Muscle of arm (tissue), 14 donors: ENCODE results near the gene DIO1. TPM values are rescaled to one million over a fixed set of nuclear protein-coding genes. Genes with fewer than 3 reads are reported as not detected.
"Not testable (repeated sequence)": the region's sequence is repeated elsewhere in the genome, so short reads cannot be mapped to it uniquely, and the experiment has no call there.

Experiments
- DNase-seq: peaks from one replicate; pipeline ENCODE4 v3.0.0-alpha.2; 2013
- long read RNA-seq, 11 donors: transcript quantifications; one replicate each; lab custom pipeline, GENCODE V29; 2026
- polyA plus RNA-seq, 12 donors: library from polyadenylated mRNA; unstranded; fragments of 120-200 nt; gene quantifications; one replicate each; pipeline ENCODE4 v1.2.1, GENCODE V29; 2013; ENCODE audit not compliant: insufficient read length in 12 of 12

The DIO1 gene
- under 1 TPM in 8 of 12 donors, not detected in 4; 0.15 to 0.61 (median 0.33) TPM for polyA plus RNA-seq
- long read RNA-seq, donor 1, partial matches to known transcripts, result 0 of 1 reads
- long read RNA-seq, donor 1, other reads (novel, unspliced or antisense), result 0 of 1 reads
- long read RNA-seq, donor 2, result 0 reads
- long read RNA-seq, donor 3, result 0 reads
- long read RNA-seq, donor 4, result 0 reads
- long read RNA-seq, donor 5, result 0 reads
- long read RNA-seq, donor 6, result 0 reads
- long read RNA-seq, donor 7, result 0 reads
- long read RNA-seq, donor 8, result 0 reads
- long read RNA-seq, donor 9, result 0 reads
- long read RNA-seq, donor 10, result 0 reads
- long read RNA-seq, donor 11, result 0 reads

GRCh38 chr1:53893999-53894636 lies at the start of gene DIO1:
Gene DIO1 (plus strand): TSS chr1:53894187. CDS start chr1:53894211, 24 bp downstream.
- DNase-seq, result no peak

DNA sequence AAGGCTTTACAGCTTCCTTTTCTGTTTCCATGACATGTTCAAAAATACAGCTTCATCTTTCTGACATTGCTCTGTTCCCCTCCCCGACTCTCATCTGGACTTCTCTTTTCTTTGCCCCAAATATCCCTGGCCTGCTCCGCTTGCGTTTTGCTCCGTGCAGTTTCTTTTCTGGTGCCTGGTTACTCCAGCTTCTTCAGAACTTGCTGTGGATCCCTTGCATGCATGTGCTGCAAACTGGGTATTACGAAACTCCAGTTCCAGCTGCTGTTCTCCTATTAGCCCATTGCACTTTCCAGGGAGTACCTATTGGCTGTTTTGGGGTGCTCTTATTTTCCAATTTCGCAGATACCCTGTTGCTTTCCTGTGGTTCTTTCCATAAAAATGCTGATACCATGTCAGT lies 46.0 kb upstream of the DIO1 start:
- DNase-seq, result no peak

DNA sequence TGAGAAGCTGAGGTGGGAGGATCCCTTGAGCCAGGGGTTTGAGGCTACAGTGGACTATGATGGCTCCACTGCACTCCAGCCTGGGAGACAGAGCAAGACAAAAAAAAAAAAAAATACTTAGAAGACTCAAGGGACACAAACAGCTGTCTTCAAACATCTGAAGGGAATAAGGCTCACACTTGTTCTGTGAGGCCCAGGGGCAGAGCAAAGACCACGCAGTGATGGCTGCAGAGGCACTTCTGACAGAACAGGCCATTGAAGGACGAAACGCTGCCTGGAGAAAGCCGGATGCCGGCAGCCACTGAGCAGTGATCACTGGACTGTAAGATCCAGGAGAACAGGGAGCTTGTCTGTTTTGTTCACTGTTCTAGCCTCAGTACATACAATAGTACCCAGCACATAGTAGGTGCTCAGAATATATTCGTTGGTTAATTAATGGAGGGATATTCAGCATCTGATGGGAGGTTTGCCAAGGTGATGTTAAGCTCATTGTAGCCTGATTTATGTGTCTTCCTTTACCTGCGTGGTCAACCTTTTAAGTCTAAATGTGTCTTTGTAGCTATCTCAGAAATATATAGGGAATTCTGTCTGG lies 43.8 kb upstream of the DIO1 start:
- DNase-seq, result no peak

- no peak for DNase-seq
Measured at GRCh38 chr1:53851571-53852285, 42.3 kb upstream of the DIO1 start.

DNA sequence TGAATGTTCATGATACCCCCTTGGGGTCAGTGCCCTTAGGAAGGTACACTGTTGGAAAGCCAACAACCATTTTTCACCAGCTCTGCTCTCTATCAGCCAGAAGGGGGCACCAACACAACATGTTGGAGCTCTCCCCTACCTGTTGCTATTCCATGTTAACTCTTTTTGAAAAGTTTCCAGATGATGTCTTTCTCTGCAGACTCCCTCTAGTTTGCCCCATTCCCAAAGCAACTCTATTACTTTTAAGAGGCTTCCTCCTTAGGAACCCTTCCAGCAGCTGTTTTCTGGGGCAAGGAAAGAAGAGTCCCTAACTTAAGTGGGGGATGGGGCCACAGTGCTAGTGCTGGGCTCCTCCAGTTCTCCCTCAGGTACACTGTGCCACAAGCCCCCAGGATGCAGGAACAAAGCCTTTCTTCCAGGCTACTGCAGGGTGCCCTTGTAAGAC lies 33.0 kb upstream of the DIO1 start:
- peak; percentile 45 for DNase-seq

DNA sequence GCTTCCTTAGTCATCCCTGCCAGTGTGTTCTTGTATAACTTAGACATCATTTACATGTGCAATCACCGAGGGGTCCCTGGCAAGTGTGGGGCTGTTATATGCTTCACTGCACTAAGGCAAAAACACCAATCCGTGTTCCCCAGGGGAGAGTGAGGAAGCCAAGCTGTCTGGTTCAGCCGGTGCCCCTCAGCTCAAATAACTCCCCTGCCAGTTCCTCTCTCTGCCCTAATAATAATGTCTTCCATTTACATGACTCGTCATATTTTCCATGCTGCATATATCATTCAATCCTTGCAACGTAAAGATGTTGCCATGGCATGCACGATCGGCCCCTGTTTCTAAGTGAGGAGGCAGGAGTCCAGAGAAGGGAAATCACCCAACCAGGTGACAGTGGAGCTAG lies 31.5 kb upstream of the DIO1 start:
- DNase-seq, result no peak

- DNase-seq, result no peak
Measured at GRCh38 chr1:53868565-53868964, 25.4 kb upstream of the DIO1 start.

- no peak for DNase-seq
Measured at GRCh38 chr1:53869454-53870117, 24.4 kb upstream of the DIO1 start.

DNA sequence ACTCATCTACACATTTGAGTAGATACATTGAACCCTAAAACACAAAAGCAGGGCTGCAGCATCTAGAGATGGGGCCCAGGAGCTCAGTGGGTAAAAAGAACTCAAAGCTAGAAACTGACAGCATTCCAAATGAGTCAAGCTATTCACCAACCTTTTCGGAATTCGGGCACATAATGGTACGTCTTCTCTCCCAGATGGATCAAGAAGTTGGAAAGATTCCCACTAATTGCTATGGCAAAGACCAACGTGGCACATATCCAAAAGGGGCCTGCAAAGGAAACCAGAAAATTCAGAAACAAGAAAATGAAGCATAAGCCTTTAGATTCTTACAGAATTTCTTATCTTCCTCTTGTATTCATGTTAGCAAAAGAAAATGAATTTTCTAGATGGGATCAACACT lies 22.8 kb upstream of the DIO1 start:
- DNase-seq, result no peak

GRCh38 chr1:53871773-53872484 lies 22.1 kb upstream of the DIO1 start:
- DNase-seq, result no peak

- DNase-seq, result not testable (repeated sequence)
Measured at GRCh38 chr1:53875150-53875549, 18.8 kb upstream of the DIO1 start.

DNA sequence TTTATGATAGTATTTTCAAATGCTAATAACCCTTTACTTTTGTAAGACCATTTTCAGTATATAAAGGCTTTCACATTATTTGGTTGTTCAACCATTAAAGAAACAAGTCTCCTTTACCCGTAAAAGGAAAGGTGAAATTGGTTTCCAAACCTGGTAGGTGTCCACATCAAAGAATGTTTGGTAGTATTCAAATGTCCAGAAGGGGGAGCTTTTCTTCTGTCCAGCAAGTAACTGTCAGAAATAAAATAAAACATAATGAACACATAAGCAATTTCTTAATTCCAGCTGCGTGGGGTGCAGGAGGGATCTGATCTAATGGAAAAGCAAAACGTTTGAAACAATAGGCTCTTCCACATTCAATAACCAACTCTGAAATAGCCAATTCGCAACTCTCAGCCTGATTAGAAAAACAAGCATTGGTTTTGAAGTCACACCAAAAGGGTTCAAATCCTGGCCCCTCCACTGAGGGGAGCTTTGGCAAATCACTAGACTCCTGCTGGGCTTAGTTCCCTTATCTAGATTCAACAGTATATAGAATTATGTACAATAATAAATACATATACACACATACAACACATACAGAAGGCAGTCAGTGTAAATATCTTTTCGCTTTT lies 15.4 kb upstream of the DIO1 start:
- peak; percentile 25 for DNase-seq

DNA sequence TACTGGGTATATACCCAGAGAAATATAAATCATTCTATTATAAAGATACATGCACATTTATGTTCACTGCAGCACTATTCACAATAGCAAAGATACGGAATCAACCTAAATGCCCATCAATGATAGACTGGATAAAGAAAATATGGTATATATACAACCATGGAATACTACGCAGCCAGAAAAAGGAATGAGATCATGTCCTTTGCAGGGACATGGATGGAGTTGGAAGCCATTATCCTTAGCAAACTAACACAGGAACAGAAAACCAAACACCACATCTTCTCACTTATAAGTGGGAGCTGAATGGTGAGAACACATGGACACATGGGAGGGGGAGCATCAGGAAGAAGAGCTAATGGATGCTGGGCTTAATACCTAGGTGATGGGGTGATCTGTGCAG lies 12.1 kb upstream of the DIO1 start:
- not testable (repeated sequence) for DNase-seq

- not testable (repeated sequence) for DNase-seq
Measured at GRCh38 chr1:53883600-53883999, 10.4 kb upstream of the DIO1 start.

- no peak for DNase-seq
Measured at GRCh38 chr1:53888681-53889080, 5.3 kb upstream of the DIO1 start.

- peak; percentile 90 for DNase-seq
Measured at GRCh38 chr1:53889304-53890298, 4.4 kb upstream of the DIO1 start, which contains the start of gene YIPF1. Gene YIPF1 (minus strand): TSS chr1:53889797. CDS start chr1:53888937, 860 bp downstream.

- no peak for DNase-seq
Measured at GRCh38 chr1:53890522-53890941, 3.5 kb upstream of the DIO1 start.

DNA sequence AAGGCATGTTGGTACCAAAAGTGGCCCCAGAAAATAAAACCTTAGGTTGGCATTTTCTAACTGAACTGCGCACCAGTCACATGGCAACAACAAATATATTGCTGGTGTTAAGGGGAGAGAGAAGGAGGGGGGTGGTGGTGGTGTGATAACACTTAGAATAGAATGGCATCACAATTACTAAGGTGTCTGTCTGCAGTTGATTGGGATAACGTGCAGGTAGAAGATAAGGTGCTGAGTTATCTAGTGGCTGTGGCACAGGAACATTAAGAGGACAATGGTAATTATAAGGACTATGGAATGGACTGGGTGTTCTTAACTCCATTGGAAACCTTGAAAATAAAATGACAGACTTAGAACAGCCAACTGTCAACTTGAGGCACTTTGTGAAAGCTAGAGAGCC lies 3.0 kb upstream of the DIO1 start:
- no peak for DNase-seq

GRCh38 chr1:53891678-53892077 lies 2.3 kb upstream of the DIO1 start:
- DNase-seq, result no peak
